GM23338 (cell line): ENCODE measurements around the gene CERK. TPM values are rescaled to one million over a fixed set of nuclear protein-coding genes. Genes with fewer than 3 reads are reported as not detected.

Source experiments
- ATAC-seq: fragments of 200-7000 bp; cut with Tn5 transposase; 3 replicates; pipeline ENCODE4 v1.9.1; 2020
- DNase-seq: peaks from one replicate; pipeline ENCODE4 v3.0.0-alpha.2; 2015; ENCODE audit warnings: low spot score
- H2AFZ ChIP-seq: fragments of 200-600 bp; sonication (generic); 2 replicates; pipeline ENCODE4 v1.8.0; 2016; ENCODE audit warnings: antibody characterized with exemption, mild to moderate bottlenecking, moderate library complexity
- H3F3A ChIP-seq: fragments of 200-600 bp; sonication (generic); replicated peaks from 2 replicates; pipeline ENCODE4 v1.8.0; 2017; ENCODE audit warnings: antibody characterized with exemption, mixed run types, low read depth
- H3K27ac ChIP-seq: fragments of 200-600 bp; sonication (generic); 2 replicates; pipeline ENCODE4 v1.6.1; 2016; ENCODE audit warnings: low read depth
- H3K27me3 ChIP-seq: fragments of 200-600 bp; sonication (generic); 2 replicates; pipeline ENCODE4 v1.8.0; 2016; ENCODE audit warnings: mild to moderate bottlenecking, mixed run types, moderate library complexity; ENCODE audit not compliant: insufficient read depth
- H3K36me3 ChIP-seq: fragments of 200-600 bp; sonication (generic); 2 replicates; pipeline ENCODE4 v1.8.0; 2016; ENCODE audit warnings: mild to moderate bottlenecking; ENCODE audit not compliant: insufficient read depth
- H3K4me1 ChIP-seq: fragments of 200-600 bp; sonication (generic); 2 replicates; pipeline ENCODE4 v1.8.0; 2016; ENCODE audit warnings: mild to moderate bottlenecking, moderate library complexity; ENCODE audit not compliant: insufficient read depth
- H3K4me2 ChIP-seq: fragments of 200-600 bp; sonication (generic); 2 replicates; pipeline ENCODE4 v1.7.1; 2017; ENCODE audit warnings: mixed run types
- H3K4me3 ChIP-seq: fragments of 200-600 bp; sonication (generic); 2 replicates; pipeline ENCODE4 v1.6.1; 2016; ENCODE audit warnings: mixed run types
- H3K79me2 ChIP-seq: fragments of 200-600 bp; sonication (generic); replicated peaks from 2 replicates; pipeline ENCODE4 v1.8.0; 2017; ENCODE audit warnings: mild to moderate bottlenecking; ENCODE audit not compliant: insufficient read depth
- H3K9me2 ChIP-seq: fragments of 200-600 bp; sonication (generic); 2 replicates; pipeline ENCODE4 v1.8.0; 2017; ENCODE audit not compliant: insufficient read depth
- H4K20me1 ChIP-seq: fragments of 200-600 bp; sonication (generic); replicated peaks from 2 replicates; pipeline ENCODE4 v1.8.0; 2017; ENCODE audit warnings: mild to moderate bottlenecking; ENCODE audit not compliant: insufficient read depth
- H3K27ac Mint-ChIP-seq: 2 replicates; pipeline ENCODE4 v1.8.0; 2020; ENCODE audit warnings: inconsistent platforms, mild to moderate bottlenecking, moderate library complexity, mixed read lengths
- H3K27me3 Mint-ChIP-seq: 3 replicates; pipeline ENCODE4 v1.8.0; 2022; ENCODE audit warnings: low read depth, mild to moderate bottlenecking, moderate library complexity, mixed read lengths, inconsistent platforms; ENCODE audit not compliant: insufficient read depth, poor library complexity
- H3K36me3 Mint-ChIP-seq: 3 replicates; pipeline ENCODE4 v1.8.0; 2021; ENCODE audit warnings: low read depth, mild to moderate bottlenecking, inconsistent platforms, moderate library complexity, mixed read lengths
- H3K4me1 Mint-ChIP-seq: 3 replicates; pipeline ENCODE4 v1.8.0; 2020; ENCODE audit warnings: mild to moderate bottlenecking, inconsistent platforms, mixed read lengths
- H3K4me3 Mint-ChIP-seq: 3 replicates; pipeline ENCODE4 v1.8.0; 2021; ENCODE audit warnings: moderate library complexity, mild to moderate bottlenecking, inconsistent platforms, mixed read lengths
- H3K9me3 Mint-ChIP-seq: 3 replicates; pipeline ENCODE4 v1.8.0; 2020; ENCODE audit warnings: moderate library complexity, mild to moderate bottlenecking, inconsistent platforms, mixed read lengths
- CREB1 ChIP-seq: fragments of 250-450 bp; sonication (Bioruptor Pico); IDR thresholded peaks from 2 replicates; pipeline ENCODE4 v1.5.0; 2020; ENCODE audit warnings: low read depth, mild to moderate bottlenecking, moderate library complexity
- EZH2 ChIP-seq: fragments of 200-600 bp; sonication (generic); IDR thresholded peaks from one replicate; pipeline ENCODE4 v1.8.0; 2017; ENCODE audit warnings: antibody characterized with exemption, mild to moderate bottlenecking, low read depth; ENCODE audit not compliant: unreplicated experiment
- EZH2phosphoT487 ChIP-seq: fragments of 200-600 bp; sonication (generic); IDR thresholded peaks from one replicate; pipeline ENCODE4 v1.8.1; 2018; ENCODE audit warnings: antibody characterized with exemption; ENCODE audit not compliant: unreplicated experiment
- NANOG ChIP-seq: IDR thresholded peaks from 2 replicates; pipeline ENCODE4 v1.6.1; 2016; ENCODE audit warnings: antibody characterized with exemption, borderline replicate concordance
- ZNF114 ChIP-seq: fragments of 250-450 bp; sonication (Bioruptor Pico); IDR thresholded peaks from 2 replicates; pipeline ENCODE4 v1.5.0; 2020; ENCODE audit warnings: mild to moderate bottlenecking, moderate library complexity
- ZNF331 ChIP-seq: fragments of 250-450 bp; sonication (Bioruptor Pico); IDR thresholded peaks from 2 replicates; pipeline ENCODE4 v1.5.0; 2020; ENCODE audit warnings: low read depth, mild to moderate bottlenecking, moderate library complexity
- polyA plus RNA-seq: library from polyadenylated mRNA; unstranded; fragments of >200 nt; fragmentation: Nextera tagmentation; extraction: Ambion mirVana; gene quantifications from 2 replicates; pipeline ENCODE4 v1.2.1, GENCODE V29; 2016
- total RNA-seq: library from RNA; depleted of rRNA; stranded (reverse); fragments of >200 nt; shearing (Covaris generic); gene quantifications from 2 replicates; pipeline ENCODE4 v1.2.3, GENCODE V29; 2014
- TF ChIP-seq, protein P1 (sequence below): fragments of 250-450 bp; sonication (Bioruptor Pico); IDR thresholded peaks from 2 replicates; pipeline ENCODE4 v1.5.0; 2020; ENCODE audit warnings: mild to moderate bottlenecking, moderate library complexity
- TF ChIP-seq, protein P2 (sequence below), 2 experiments: fragments of 200-600 bp in 1 of 2; sonication (generic) in 1 of 2; conservative IDR thresholded peaks; 2 replicates each; pipeline versions ENCODE4 v1.5.1 to v1.6.1; 2016 to 2017; ENCODE audit warnings: antibody characterized with exemption in 2 of 2, low read depth in 2 of 2, mild to moderate bottlenecking in 2 of 2, moderate library complexity in 1 of 2

CERK gene
- total and polyA plus RNA-seq, 2 experiments from 2014 or later: 12.7 to 62.9 TPM

GRCh38 chr22:46736705-46737104 is 1.3 kb downstream of the CERK start:
- peak overlapping the region; percentile 94 for H3K4me3 Mint-ChIP-seq
- peaks cover 19% of the 10 kb centered on the region for H3K27me3 Mint-ChIP-seq
- ATAC-seq (no peak), DNase-seq (no peak)
- Histone ChIP-seq H4K20me1 (peaks cover 7% of the 10 kb centered on the region), H3F3A (peaks cover 13% of the 10 kb centered on the region; the same call in 1 of the 2 replicates), H3K4me3 (peak overlapping the region; percentile 90), H3K4me1 (peaks cover 19% of the 10 kb centered on the region), H3K27me3 (no peaks in the 10 kb centered on the region), H3K9me2 (no peaks in the 10 kb centered on the region), H3K79me2 (peaks cover 39% of the 10 kb centered on the region), H3K36me3 (no peaks in the 10 kb centered on the region), H3K27ac (0 out of 2 replicates have a peak overlapping the region, but pooled peaks have one; percentile 72), H2AFZ (peak overlapping the region; percentile 91; the same call in 1 of the 2 replicates), H3K4me2 (peak overlapping the region; percentile 94)
- H3K9me3 Mint-ChIP-seq: no peaks in the 10 kb centered on the region
- 0 out of 3 replicates have a peak, but pooled peaks cover 2% of the 10 kb centered on the region for H3K36me3 Mint-ChIP-seq
- TF ChIP-seq EZH2 (no peak), CREB1 (CRISPR knock-in tag) (no peak), NANOG (no peak), ZNF331 (CRISPR knock-in tag) (no peak), ZNF114 (no peak), EZH2phosphoT487 (no peak)
- TF ChIP-seq, protein P1, sequence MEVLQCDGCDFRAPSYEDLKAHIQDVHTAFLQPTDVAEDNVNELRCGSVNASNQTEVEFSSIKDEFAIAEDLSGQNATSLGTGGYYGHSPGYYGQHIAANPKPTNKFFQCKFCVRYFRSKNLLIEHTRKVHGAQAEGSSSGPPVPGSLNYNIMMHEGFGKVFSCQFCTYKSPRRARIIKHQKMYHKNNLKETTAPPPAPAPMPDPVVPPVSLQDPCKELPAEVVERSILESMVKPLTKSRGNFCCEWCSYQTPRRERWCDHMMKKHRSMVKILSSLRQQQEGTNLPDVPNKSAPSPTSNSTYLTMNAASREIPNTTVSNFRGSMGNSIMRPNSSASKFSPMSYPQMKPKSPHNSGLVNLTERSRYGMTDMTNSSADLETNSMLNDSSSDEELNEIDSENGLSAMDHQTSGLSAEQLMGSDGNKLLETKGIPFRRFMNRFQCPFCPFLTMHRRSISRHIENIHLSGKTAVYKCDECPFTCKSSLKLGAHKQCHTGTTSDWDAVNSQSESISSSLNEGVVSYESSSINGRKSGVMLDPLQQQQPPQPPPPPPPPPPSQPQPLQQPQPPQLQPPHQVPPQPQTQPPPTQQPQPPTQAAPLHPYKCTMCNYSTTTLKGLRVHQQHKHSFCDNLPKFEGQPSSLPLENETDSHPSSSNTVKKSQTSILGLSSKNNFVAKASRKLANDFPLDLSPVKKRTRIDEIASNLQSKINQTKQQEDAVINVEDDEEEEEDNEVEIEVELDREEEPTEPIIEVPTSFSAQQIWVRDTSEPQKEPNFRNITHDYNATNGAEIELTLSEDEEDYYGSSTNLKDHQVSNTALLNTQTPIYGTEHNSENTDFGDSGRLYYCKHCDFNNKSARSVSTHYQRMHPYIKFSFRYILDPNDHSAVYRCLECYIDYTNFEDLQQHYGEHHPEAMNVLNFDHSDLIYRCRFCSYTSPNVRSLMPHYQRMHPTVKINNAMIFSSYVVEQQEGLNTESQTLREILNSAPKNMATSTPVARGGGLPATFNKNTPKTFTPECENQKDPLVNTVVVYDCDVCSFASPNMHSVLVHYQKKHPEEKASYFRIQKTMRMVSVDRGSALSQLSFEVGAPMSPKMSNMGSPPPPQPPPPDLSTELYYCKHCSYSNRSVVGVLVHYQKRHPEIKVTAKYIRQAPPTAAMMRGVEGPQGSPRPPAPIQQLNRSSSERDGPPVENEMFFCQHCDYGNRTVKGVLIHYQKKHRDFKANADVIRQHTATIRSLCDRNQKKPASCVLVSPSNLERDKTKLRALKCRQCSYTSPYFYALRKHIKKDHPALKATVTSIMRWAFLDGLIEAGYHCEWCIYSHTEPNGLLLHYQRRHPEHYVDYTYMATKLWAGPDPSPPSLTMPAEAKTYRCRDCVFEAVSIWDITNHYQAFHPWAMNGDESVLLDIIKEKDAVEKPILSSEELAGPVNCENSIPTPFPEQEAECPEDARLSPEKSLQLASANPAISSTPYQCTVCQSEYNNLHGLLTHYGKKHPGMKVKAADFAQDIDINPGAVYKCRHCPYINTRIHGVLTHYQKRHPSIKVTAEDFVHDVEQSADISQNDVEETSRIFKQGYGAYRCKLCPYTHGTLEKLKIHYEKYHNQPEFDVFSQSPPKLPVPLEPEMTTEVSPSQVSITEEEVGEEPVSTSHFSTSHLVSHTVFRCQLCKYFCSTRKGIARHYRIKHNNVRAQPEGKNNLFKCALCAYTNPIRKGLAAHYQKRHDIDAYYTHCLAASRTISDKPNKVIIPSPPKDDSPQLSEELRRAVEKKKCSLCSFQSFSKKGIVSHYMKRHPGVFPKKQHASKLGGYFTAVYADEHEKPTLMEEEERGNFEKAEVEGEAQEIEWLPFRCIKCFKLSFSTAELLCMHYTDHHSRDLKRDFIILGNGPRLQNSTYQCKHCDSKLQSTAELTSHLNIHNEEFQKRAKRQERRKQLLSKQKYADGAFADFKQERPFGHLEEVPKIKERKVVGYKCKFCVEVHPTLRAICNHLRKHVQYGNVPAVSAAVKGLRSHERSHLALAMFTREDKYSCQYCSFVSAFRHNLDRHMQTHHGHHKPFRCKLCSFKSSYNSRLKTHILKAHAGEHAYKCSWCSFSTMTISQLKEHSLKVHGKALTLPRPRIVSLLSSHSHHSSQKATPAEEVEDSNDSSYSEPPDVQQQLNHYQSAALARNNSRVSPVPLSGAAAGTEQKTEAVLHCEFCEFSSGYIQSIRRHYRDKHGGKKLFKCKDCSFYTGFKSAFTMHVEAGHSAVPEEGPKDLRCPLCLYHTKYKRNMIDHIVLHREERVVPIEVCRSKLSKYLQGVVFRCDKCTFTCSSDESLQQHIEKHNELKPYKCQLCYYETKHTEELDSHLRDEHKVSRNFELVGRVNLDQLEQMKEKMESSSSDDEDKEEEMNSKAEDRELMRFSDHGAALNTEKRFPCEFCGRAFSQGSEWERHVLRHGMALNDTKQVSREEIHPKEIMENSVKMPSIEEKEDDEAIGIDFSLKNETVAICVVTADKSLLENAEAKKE (CRISPR knock-in tag): no peak
- TF ChIP-seq, protein P2, sequence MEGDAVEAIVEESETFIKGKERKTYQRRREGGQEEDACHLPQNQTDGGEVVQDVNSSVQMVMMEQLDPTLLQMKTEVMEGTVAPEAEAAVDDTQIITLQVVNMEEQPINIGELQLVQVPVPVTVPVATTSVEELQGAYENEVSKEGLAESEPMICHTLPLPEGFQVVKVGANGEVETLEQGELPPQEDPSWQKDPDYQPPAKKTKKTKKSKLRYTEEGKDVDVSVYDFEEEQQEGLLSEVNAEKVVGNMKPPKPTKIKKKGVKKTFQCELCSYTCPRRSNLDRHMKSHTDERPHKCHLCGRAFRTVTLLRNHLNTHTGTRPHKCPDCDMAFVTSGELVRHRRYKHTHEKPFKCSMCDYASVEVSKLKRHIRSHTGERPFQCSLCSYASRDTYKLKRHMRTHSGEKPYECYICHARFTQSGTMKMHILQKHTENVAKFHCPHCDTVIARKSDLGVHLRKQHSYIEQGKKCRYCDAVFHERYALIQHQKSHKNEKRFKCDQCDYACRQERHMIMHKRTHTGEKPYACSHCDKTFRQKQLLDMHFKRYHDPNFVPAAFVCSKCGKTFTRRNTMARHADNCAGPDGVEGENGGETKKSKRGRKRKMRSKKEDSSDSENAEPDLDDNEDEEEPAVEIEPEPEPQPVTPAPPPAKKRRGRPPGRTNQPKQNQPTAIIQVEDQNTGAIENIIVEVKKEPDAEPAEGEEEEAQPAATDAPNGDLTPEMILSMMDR (conservative IDR thresholded peaks at IDR 0.05; ENCODE audit: low read depth in 2 of 2): no peak
- H3K27ac Mint-ChIP-seq: 0 out of 2 replicates have a peak overlapping the region, but pooled peaks have one; percentile 17
- H3K4me1 Mint-ChIP-seq: peaks cover 40% of the 10 kb centered on the region
